Measurements from ENCODE around the gene MRPL23. TPM values are rescaled to one million over a fixed set of nuclear protein-coding genes. Genes with fewer than 3 reads are reported as not detected.

Gene MRPL23
- total and polyA plus RNA-seq, 9 of the 15 experiments (the other 6 are each of a cell fraction or from before 2014, with no cell fraction given), result 0.44 to 109 (median 37.4) TPM

DNA sequence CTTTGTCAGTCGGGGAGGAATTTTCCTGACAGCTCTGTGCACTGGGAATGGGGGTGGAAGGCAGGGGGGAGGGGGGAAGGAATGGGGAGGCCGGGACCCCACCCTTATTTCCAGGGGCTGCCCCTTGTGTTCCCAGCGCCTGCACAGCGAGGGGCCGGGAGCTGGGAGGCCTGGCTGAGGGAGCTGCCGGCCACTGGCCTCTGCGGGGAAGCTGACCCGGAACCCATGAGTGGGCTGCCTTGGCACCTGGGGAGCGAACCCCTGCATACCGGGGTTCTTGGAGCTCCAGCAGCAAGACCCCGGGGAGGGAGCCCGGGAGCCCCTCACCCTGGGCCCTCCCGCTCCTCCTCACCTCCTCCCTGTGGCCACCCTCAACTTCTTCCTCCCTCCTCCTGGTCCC, 47.0 kb downstream of the MRPL23 start (continued):
- TF ChIP-seq RNF219 (CRISPR knock-in tag; IDR thresholded peaks at IDR 0.05) (no peak), TCF7L2 (IDR thresholded peaks at IDR 0.05; ENCODE audit: low read depth, low read length) (no peak), DEAF1 (CRISPR knock-in tag; IDR thresholded peaks at IDR 0.05) (no peak), NCOA1 (IDR thresholded peaks at IDR 0.05; ENCODE audit: low read depth) (no peak), NCOA6 (IDR thresholded peaks at IDR 0.05) (no peak), ZNF324 (CRISPR knock-in tag; IDR thresholded peaks at IDR 0.05) (no peak)

DNA sequence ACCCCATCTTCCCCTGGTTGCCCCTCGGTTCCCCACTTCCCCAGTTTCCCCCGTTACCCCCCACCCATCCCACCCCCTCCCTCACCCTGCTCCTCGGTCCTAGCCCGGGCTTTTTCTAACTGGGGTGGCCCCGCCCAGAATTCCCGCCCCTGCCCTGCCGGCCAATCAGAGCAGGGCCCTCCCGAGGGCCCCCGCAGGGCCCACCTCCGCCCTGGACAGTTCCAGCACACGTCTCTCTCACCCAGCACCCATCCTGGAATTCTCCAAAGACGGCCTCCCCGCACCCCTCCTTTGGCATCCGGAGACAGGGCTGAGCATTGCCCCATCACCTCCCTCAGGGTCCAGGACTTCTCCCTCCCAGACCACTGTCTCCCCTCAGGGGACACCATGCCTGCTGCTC, 50.6 kb downstream of the MRPL23 start, which contains the start of gene H19:
TSS of gene H19 (minus strand) at position 88 of the 400 bp plus-strand sequence.
- no peaks in the 10 kb centered on the region for H3K9me3 ChIP-seq (replicated peaks; ENCODE audit: control insufficient read depth, insufficient read depth, low read depth, low read length)
- H3K9me1 ChIP-seq (ENCODE audit: control insufficient read depth, insufficient read depth, low read length), result no peaks in the 10 kb centered on the region
- no CpG with 5 or more reads among the region's 14 CpGs for WGBS (ENCODE audit: insufficient coverage, low coverage, missing lambda C conversion rate)
- H3K27ac ChIP-seq (ENCODE audit: extremely low read depth, low read depth, low read length), result no peak within 1 kb of the TSS
- ATAC-seq (peak; percentile 76), DNase-seq (ENCODE audit: extremely low read depth in 1 of 4, low spot score in 3 of 4) (no peak), FAIRE-seq (no peak)
- CTCF ChIA-PET (ENCODE audit: low intra/inter-chr PET ratio), result interaction anchor here (1.7 to 7.2 kb wide), 5 partner anchors 29 to 345 kb away, joined by 7 to 93 read pairs (median 53); partner anchors contain the start of gene TNNI2
- no peaks in the 10 kb centered on the region for H3K27me3 ChIP-seq (ENCODE audit: control insufficient read depth in 2 of 2, insufficient read depth in 2 of 2, low read length in 2 of 2)
- no peak within 1 kb of the TSS for H2AFZ ChIP-seq (ENCODE audit: low read depth, low read length)
- H3K4me2 ChIP-seq (ENCODE audit: insufficient read depth, low read length), result no peak within 1 kb of the TSS
- POLR2A ChIA-PET, result interaction anchor here (0.6 to 0.7 kb wide), 2 partner anchors 18 to 121 kb away, joined by 3 read pairs; no protein-coding TSS in a partner anchor
- H3K4me1 ChIP-seq (replicated peaks in 1 of 2; ENCODE audit: control insufficient read depth in 2 of 2, insufficient read depth in 2 of 2, low read length in 2 of 2), result no peaks in the 10 kb centered on the region
- intact Hi-C loops (cut with micrococcal nuclease) (no loop called here), in situ Hi-C loops (cut with MboI) (no loop called here)
- no TSS peak for BruUV-seq (replicated peaks)
- no peaks in the 10 kb centered on the region for H3K36me3 ChIP-seq (ENCODE audit: control insufficient read depth, insufficient read depth, low read length)
- no peaks in the 10 kb centered on the region for H3K79me2 ChIP-seq (ENCODE audit: control insufficient read depth, insufficient read depth, low read length)
- no peaks in the 10 kb centered on the region for H4K20me1 ChIP-seq (replicated peaks; ENCODE audit: control insufficient read depth, insufficient read depth, low read length)
- no peak within 1 kb of the TSS for H3K4me3 ChIP-seq
- no peak within 1 kb of the TSS for H3K9ac ChIP-seq (ENCODE audit: insufficient read depth in 1 of 2, low read depth in 2 of 2, low read length in 2 of 2)
- TF ChIP-seq TFAP4 (CRISPR knock-in tag; IDR thresholded peaks at IDR 0.05; ENCODE audit: borderline replicate concordance), result no peak
- TF ChIP-seq NEUROD1 (IDR thresholded peaks at IDR 0.05; ENCODE audit: borderline replicate concordance, low read depth, low read length, partially characterized antibody), result no peak
- TF ChIP-seq, protein P1, sequence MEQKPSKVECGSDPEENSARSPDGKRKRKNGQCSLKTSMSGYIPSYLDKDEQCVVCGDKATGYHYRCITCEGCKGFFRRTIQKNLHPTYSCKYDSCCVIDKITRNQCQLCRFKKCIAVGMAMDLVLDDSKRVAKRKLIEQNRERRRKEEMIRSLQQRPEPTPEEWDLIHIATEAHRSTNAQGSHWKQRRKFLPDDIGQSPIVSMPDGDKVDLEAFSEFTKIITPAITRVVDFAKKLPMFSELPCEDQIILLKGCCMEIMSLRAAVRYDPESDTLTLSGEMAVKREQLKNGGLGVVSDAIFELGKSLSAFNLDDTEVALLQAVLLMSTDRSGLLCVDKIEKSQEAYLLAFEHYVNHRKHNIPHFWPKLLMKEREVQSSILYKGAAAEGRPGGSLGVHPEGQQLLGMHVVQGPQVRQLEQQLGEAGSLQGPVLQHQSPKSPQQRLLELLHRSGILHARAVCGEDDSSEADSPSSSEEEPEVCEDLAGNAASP (IDR thresholded peaks at IDR 0.05), result no peak
- TF ChIP-seq NCOA2 (IDR thresholded peaks at IDR 0.05; ENCODE audit: partially characterized antibody in 2 of 2), result no peak
- no peak for TF ChIP-seq ZNF23 (CRISPR knock-in tag; IDR thresholded peaks at IDR 0.05)
- TF ChIP-seq LCOR (CRISPR knock-in tag; IDR thresholded peaks at IDR 0.05), result no peak
- TF ChIP-seq ZNF589 (CRISPR knock-in tag; IDR thresholded peaks at IDR 0.05; ENCODE audit: low read depth), result no peak

All from K562 (cell line).